Stimulated activated CD4-positive, alpha-beta T cell treated with anti-CD3 and anti-CD28 coated beads, Interleukin-1b, Interleukin-23, amount 100 ng/mL, for 24 hours (primary cell): ENCODE measurements around the gene RAB31.

Experiments used
- DNase-seq, 4 experiments: peaks; one replicate each; pipeline ENCODE4 v3.0.0-alpha.2; 2020; ENCODE audit warnings: low read depth in 4 of 4, low spot score in 1 of 4

Gene RAB31

GRCh38 chr18:9712130-9712577, 4.1 kb downstream of the RAB31 start:
- DNase-seq, result no peak

DNA sequence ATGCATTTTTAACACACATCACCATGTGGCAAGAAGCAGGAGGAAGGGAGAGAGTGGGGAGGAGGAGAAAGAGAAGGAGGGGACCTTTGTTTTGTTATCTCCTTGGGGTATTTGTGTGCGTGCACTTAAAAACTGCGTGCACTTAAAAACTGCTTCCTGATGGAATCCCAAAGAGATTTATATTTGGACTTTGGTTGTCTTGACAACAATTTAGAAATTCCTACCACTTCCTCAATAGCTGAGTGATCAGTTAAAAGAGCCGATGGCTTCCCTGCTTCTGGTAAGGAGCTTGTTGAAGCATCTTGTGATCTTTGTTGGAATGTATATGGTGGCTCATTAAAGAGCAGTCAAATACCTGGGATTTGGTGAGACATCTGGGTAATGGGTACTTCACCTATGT, 4.5 kb downstream of the RAB31 start:
- no peak for DNase-seq

GRCh38 chr18:9714266-9715087, 6.4 kb downstream of the RAB31 start:
- DNase-seq, result no peak

DNA sequence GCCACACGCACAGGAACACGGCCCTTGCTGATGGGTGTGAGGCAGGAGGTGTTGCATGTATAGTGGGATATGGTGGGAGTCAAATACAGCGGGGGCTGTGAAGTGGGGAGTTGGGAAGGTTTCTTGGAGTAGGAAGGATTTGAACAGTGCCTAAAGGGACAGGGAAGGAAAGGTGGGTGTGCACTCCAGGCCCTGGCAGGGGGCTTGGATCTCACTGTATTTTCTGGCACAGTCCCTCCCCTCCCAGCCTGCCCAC, 6.9 kb downstream of the RAB31 start:
- no peak for DNase-seq

DNA sequence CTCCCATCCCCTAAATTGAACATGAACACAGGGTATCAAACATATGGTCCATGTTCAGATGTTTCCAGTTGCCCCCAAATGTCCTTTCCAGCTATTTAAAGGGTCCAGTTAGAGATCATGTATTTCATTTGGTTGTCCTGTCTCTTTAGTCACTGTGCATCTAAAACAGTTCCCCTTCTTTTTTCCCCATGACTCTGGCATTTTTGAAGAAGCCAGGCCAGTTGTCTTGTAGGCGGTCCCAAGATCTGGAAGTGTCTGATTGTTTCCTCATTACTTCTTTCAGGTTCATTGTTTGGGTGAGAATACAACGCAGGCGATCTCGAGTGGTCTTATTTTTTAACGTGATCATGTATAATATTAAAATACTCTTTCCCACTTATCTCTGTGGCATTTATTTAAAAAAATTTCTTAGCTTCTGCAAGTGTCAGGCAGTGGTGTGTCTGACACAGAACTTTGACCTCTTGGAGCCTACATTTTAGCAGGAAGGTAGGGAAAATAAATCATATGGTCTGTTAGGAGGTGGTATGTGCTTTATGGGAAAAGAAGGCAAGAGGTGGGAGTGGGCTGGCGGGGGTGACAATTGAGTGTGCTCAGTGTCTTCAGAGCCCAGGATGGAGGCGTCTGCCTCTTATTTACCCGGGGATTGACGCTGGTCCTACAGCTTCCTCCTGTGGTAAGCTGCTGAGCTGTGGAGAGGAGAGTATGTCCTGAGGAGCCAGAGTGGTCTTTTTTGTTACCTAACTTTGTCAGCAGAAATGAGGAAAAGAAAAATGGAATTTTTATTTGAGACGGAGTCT, 8.1 kb downstream of the RAB31 start:
- DNase-seq, result no peak

DNA sequence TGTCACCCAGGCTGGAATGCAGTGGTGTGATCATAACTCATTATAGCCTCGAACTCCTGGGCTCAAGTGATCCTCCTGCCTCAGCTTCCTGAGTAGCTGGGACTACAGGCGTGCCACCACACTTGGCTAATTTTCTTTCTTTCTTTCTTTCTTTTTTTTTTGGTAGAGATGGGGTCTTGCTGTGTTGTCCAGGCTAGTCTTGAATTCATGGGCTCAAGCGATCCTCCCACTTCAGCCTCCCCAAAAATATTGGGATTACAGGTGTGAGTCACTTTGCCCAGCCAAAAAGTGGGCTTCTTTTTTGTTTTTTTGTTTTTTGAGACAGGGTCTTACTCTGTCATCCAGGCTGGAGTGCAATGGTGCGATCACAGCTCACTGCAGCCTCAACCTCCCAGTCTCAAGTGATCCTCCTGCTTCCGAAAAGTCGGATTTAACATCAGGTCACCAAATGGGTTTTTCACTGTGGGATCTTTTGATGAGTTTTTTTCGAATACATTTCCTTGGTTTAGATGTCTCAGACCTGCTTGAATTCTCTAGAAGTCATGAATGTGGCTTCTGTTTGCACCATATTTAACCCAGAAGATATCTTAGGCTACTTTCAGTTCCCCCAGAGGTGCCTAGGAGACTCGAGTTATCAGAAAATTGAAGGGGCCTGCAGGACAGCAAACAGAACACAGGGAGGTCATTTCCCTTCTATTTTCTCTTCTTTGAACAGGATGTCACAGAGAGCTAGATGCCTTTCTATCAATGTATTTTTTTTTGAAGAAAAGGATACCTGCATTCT, 8.9 kb downstream of the RAB31 start:
- DNase-seq, result no peak

DNA sequence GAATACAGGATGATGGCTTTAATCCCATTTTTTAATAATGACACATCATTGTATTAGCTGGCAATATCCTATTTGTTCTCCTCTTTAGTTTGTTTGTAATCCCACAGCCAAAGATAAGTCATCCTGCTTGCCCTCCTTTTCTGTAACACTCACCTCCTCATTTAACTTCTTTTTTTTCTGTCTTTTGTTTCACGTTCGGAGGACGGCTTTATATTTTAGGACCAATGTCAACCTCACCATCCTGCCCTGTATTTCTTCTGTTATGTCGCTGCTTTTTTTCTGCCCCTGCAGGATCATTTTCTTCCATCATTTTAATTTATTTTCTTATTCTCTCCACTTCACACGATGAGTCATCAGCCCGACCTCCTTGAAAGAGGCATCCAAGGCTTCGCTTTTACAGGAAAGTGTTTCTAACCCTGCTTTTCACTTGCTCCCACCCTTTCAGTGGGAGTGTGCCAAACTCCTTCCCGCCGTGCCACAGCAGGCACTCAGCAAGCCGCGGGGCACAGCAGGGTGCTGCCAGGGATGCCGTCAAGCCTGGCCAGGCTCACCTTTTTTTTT, 11.4 kb downstream of the RAB31 start:
- DNase-seq, result no peak

- no peak for DNase-seq
These were observed 12.2 kb downstream of the RAB31 start for GRCh38 chr18:9720327-9720726.

DNA sequence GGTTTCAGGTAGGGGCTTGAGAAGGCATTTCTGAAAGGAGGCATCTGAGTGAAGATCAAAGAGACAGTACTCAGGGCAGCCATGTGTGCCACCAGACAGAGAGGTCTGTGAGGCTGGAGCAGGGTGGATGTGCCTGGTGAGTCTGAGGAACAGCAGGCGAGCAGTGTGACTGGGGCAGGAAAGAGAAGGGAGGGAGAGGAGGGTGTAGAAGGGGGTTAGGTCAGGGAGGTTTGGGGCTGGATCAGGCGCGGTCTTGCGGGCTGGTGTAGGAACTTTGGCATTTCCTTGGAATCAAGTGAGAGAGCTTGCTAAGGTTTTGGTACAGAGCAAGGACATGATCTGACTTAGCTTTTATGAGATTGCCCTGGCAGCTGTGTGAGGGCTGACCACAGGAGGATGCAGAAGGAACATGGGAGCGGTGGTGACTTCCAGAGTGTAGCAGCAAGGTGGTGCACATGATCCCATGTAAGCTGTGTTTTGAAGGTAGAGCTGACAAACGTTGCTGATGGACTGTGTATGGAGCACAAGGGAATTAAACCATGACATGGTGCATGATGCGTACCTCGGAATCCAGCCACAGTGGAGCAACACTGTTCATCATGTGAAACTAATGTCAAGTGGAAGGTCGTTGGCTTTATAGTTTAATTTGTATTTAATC, 13.9 kb downstream of the RAB31 start:
- DNase-seq, result no peak

GRCh38 chr18:9722691-9723090, 14.6 kb downstream of the RAB31 start:
- no peak for DNase-seq

DNA sequence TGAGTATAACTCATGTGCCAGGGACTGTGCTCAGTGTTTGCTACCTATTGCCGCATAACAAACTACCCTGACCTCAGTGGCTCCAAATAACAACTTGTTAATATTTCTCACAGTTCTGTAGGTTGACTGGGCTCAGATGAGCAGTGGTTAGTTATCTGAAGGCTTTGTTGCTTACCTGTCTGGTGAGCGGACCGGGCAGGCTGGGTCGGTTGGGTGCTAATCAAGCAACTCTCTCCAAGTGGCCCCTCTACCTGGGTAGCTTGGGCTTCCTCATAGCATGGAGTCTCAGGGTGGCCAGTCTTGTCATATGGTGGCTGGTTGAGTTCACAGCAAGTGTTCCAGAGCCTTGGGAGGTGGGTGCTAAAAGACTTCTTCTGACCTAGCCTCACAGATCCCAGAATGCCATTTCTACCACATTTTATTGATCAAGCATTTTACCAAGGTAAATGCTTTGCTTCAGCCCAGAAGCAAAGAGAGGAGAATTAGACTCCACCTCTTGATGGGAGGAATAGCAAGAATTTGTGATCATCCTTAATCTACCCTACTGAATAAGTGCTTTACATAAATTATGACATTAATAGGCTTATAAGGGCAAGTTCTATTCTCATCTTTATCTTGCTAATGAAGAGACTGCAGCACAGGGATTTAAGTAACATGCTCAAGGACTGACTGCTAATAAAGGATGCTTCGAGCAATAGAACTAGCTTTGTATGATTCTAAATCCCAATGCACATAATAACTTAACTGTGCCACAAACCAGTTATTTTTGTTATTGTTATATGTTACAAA, 16.9 kb downstream of the RAB31 start:
- DNase-seq, result no peak

GRCh38 chr18:9726175-9726574, 18.1 kb downstream of the RAB31 start:
- DNase-seq, result no peak

DNA sequence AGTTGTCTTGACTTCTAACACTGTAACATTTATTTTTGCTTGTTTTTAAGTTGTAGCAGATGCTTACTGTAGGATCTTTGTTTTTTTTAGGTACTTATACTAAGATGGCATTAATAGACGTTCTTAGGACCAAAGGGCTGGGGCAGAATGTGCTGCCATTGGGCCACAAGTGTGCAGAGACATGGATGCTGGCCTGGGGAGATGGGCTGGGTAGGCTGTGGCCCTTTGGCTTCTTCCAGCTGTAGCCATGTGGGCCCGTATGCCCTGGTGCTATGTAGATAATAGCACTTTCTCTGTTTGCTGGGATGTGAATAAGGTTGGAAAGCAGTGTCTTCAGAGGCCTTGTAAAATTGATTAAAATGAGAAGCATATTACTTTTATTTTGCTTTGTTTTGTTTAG, 18.8 kb downstream of the RAB31 start:
- DNase-seq, result no peak

DNA sequence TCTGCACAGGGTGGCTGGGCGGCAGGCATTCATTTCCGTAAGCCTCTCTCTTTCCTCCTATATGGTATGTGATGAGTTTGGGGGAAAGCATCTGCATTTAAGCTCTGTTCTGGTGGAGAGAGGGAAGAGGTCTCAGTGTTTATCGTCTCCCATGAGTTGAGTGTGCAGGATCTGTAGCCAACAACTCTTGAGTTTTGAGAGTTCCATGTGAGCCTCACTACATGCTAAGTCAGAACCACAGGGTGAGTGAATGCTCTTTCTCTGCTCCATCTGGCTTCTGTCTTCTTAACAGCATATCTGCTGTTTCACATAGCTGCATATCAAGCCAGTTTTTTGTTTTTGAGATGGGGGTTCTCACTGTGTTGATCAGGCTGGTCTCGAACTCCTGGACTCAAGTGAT, 22.7 kb downstream of the RAB31 start:
- no peak for DNase-seq

DNA sequence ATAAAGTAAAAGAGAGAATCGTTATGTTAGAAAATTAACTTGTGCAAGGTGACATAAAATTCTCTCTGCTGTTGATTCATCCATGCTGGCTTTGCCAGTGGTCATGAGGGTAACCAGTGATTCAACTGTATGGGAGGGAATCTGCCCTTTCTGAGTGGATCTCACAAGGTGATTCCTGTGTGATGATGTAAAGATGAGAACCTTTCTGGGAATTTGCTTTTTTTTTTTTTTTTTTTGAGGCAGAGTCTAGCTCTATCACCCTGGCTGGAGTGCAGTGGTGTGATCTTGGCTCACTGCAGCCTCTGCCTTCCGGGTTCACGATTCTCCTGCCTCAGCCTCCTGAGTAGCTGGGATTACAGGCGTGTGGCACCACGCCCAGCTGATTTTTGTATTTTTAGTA, 23.3 kb downstream of the RAB31 start:
- no peak for DNase-seq

DNA sequence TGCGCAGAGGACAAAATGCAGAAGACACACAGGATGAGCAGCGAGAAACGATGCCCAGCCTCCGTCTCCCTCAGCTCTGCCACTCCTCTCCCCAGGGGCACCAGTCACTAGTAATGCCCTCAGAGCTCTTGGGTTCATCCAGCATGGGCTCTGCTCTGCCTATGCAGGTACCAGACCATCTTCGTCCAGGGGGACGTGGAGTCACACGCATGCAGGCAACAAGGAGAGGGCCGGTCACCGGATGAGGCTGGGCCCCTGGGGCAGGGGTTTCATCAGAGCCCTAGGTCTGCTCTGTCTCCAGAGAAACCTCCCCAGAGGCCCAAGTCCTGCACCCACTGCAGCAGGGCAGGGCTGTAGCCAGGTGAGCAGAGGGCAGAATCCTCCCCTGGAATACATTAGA, 23.9 kb downstream of the RAB31 start:
- no peak for DNase-seq

DNA sequence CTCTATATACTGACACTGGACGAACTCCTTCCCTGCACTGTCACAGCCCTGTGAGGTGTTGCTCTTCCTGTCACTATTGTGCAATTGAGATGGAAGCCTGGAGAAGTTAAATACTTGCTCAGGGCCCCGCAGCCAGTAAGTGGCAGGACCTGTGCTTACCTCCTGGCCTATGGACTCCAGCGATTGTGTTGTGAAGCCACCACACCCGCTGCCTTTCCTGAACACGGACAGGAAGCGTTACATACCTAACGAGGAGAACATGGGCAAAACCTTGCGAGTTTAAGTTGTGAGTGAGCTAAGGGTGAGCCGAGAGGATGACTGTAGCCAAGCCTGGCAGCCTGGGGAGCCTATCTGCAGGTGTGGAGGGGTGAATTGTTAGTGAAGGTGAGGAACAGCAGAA, 26.1 kb downstream of the RAB31 start:
- DNase-seq, result no peak

DNA sequence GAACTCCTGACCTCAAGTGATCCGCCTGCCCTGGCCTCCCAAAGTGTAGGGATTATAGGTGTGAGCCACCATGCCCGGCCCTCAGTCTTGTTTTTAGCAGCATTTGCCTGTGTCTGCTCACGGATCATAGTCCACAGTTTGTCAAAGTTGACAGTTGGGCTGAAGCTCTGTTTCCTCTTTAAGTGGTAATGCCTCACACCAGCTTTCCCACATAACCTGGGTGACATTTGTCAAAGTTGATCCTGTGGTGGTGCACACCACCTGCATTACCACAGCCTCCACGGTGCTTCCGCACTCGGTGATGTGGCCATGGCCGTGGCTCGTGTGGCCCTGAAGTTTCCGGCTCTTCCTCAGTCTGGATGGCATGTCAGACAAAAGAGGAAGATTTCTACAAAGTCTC, 27.1 kb downstream of the RAB31 start:
- DNase-seq, result no peak

GRCh38 chr18:9735879-9736278, 27.8 kb downstream of the RAB31 start:
- DNase-seq, result no peak

DNA sequence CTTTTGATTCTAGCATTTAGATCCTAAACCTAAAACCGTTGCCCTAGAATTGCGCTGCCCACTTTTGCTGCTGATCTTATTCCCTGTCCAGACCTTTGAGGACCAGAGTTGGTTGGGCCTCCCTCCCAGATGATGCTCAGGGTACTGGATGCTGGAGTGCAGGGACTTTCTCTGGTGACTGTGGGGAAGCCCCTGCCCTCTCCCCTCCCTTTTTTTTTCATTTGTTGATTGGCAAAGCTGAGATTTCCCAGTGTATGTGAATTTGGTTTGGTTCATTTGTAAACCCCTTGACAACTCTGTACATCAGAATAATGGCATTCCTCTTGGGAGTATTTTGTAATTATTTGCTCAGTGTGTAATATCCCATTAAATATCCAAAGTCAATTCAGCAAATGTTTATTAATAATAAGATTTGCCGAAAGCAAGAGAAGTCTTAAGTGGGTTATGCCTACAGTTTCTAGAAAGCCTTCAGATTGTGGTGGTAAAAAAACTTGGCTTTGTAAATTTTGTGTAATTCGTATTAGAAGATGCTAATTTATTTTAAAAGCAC, 28.3 kb downstream of the RAB31 start:
- DNase-seq, result no peak
